Skeletal muscle tissue (tissue), 4 donors: ENCODE results near the gene GFI1B. TPM values are rescaled to one million over a fixed set of nuclear protein-coding genes. Genes with fewer than 3 reads are reported as not detected.
"Not testable (repeated sequence)": the region's sequence is repeated elsewhere in the genome, so short reads cannot be mapped to it uniquely, and the experiment has no call there.

Experiments
- H3K27ac ChIP-seq: one replicate; pipeline ENCODE4 v1.7.0; 2013; ENCODE audit warnings: mild to moderate bottlenecking, low read depth, low read length, inconsistent platforms
- H3K27me3 ChIP-seq, 3 donors: one replicate each; pipeline ENCODE4 v1.7.0; 2013; ENCODE audit warnings: low read length in 3 of 3; ENCODE audit not compliant: control insufficient read depth in 3 of 3, insufficient read depth in 3 of 3
- H3K36me3 ChIP-seq, 3 donors: one replicate each; pipeline ENCODE4 v1.7.0; 2013; ENCODE audit warnings: low read length in 3 of 3; ENCODE audit not compliant: control insufficient read depth in 3 of 3, insufficient read depth in 3 of 3
- H3K4me1 ChIP-seq, 3 donors: one replicate each; pipeline ENCODE4 v1.7.0; 2013; ENCODE audit warnings: low read length in 3 of 3, mild to moderate bottlenecking in 3 of 3; ENCODE audit not compliant: control insufficient read depth in 3 of 3, insufficient read depth in 3 of 3
- H3K4me3 ChIP-seq, 3 donors: one replicate each; pipeline ENCODE4 v1.7.0; 2013; ENCODE audit warnings: low read length in 3 of 3
- H3K9ac ChIP-seq, 3 donors: one replicate each; pipeline ENCODE4 v1.7.0; 2013; ENCODE audit warnings: low read length in 3 of 3, mild to moderate bottlenecking in 3 of 3, moderate library complexity in 2 of 3, low read depth in 1 of 3
- H3K9me3 ChIP-seq, 3 donors: one replicate each; pipeline ENCODE4 v1.7.0; 2013; ENCODE audit warnings: low read length in 3 of 3; ENCODE audit not compliant: control insufficient read depth in 3 of 3
- total RNA-seq: library from RNA; depleted of rRNA; stranded (reverse); fragments of >200 nt; gene quantifications from one replicate; pipeline ENCODE4 v1.2.3, GENCODE V29; 2014
- donor health status: Osteomylitis.

The GFI1B gene
- total RNA-seq, 1 donor from 2014 or later, result 1.0 TPM

DNA sequence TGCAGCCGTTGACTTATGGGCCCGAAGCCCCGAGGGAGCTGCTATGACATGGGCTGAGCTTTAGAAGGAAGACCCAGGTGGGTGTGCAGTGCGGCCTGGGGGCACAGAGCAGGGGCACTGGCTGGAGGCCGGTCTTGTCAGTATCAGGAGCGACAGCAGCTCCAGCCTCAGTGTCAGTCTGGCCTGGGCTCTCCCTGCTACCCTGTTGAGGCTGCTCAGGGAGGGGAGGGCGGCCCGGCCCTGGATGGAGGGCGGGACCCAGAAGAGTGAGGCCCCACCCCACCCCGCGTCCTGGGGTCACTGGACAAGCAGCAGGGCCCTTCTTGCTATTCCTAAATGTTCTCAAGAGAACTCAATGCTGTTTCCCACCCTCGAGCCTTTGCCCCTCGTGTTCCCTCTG is 18.0 kb downstream of the GFI1B start:
- no peaks in the 10 kb centered on the region for H3K4me1 ChIP-seq
- H3K27me3 ChIP-seq, result peaks cover 52 to 63% (median 59%) of the 10 kb centered on the region in 3 donors
- no peaks in the 10 kb centered on the region for H3K36me3 ChIP-seq
- H3K4me3 ChIP-seq, result no peak overlapping the region
- no peak overlapping the region for H3K27ac ChIP-seq
- no peaks in the 10 kb centered on the region for H3K9me3 ChIP-seq
- H3K9ac ChIP-seq, result no peak overlapping the region

DNA sequence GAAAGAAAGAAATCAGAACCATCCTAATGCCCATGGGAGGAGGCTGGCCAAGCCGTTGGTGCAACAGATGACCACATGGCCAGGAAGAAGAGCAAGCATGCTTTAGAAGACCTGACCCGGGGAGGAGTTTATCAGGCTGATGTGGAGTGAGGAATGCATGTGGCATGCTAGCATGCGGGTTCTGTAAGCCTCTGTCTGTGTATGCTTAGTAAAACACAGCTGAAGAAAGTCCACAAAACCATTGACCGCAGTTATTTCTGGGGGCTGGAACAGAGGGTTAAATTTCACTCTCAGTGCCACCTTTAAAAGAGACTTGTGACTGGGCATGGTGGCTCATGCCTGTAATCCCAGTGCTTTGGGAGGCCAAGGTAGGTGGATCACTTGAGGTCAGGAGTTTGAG is 19.1 kb downstream of the GFI1B start:
- Histone ChIP-seq H3K36me3 (no peaks in the 10 kb centered on the region), H3K4me3 (no peak overlapping the region), H3K9me3 (no peaks in the 10 kb centered on the region), H3K27me3 (peaks cover 46 to 62% (median 55%) of the 10 kb centered on the region in 3 donors), H3K27ac (no peak overlapping the region), H3K4me1 (no peaks in the 10 kb centered on the region), H3K9ac (no peak overlapping the region)

DNA sequence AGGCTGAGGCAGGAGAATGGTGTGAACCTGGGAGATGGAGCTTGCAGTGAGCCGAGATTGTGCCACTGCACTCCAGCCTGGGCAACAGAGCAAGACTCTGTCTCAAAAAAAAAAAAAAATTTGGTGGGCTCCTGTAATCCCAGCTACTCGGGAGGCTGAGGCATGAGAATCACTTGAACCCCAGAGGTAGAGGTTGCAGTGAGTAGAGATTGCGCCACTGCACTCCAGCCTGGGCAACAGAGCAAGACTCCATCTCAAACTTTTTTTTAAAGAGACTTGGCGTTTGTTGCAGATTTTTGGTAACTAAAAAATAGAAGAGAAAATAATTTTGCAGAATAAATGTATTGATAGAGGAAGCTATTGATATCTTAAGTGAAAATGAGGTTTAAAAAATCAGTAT is 19.7 kb downstream of the GFI1B start:
- H3K36me3 ChIP-seq, H3K4me3 ChIP-seq, H3K27ac ChIP-seq, H3K9me3 ChIP-seq, H3K9ac ChIP-seq, H3K4me1 ChIP-seq: not testable (repeated sequence)
- peaks cover 42 to 64% (median 59%) of the 10 kb centered on the region in 3 donors for H3K27me3 ChIP-seq

DNA sequence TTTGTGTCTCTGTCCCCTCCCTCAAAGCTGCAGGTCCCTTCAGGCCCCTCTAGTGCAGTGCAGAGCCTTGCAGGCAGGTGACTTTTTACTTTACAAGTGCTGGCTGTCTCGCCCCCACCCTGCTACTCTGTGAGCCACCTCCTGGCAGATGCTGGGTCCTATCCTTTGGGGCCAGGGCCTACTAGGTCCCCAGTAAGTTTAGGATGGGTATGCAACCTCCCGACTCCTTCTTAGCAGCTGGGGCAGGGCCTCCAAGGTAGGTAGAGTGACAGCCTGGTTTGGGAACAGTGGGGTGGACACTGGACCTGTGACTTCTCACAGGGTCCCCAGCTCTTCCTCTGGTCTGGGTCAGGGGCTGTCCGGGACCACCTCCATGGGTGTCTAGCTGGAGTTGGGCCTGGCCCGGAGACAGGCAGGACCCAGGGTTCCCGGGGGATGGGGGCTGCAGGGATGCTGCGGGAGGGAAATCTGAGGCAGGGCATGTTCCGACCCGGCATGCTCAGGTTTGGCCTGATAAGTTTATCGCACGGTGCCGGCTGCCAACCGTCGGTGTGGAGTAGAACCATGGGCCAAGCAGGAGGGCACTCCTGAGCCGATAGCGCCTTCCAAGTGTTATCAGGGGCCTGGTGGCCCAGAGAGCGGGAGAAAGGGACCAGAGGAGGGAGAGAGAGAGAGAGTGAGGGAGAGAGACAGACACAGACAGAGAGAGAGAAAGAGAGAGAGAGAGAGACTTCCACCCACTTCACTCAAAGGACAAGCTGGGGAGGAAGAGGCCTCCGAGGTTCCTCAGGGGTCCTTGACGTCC is 20.5 kb downstream of the GFI1B start:
- Histone ChIP-seq H3K9ac (no peak overlapping the region), H3K9me3 (no peaks in the 10 kb centered on the region), H3K36me3 (no peaks in the 10 kb centered on the region), H3K4me3 (no peak overlapping the region), H3K27ac (no peak overlapping the region), H3K27me3 (peaks cover 36 to 64% (median 59%) of the 10 kb centered on the region in 3 donors), H3K4me1 (no peaks in the 10 kb centered on the region)

DNA sequence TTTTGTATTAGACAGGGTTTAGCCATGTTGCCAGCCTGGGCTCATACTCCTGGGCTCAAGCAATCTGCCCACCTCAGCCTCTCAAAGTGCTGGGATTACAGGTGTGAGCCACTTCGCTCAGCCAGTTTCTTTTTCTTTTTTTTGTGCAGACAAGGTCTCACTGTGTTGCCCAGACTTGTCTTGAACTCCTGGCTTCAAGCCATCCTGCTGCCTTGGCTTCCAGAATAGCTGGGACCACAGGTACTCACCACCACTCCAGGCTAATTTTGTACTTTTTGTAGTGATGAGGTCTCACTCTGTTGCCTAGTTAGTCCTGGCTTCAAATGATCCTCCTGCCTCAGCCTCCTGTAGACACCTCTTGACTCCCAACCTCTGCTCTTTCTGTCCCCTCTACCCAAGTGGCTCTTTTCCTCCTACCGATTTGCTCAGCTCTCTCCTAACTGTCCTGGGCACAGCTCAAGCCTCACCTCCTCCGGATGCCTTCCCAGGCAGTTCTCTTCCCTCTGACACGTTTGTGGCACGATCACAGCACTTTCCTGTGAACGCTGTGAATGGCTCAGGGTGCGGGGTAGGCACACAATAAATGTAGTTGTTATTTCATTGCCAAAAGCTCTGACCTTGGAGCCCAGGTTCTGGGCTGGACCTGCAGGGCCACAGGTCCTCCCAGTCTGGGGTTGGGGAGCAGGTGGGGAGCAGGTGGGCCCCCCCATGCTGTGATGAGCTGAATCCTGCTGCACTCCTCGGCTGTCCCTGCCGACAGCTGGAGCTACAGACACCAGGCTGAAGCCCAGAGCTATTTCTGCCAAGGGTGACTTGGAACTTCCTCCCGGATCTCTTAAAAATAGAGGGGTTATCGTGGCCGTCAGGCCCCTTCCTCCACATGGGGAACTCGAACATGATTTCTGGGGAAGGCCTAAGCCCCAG is 23.9 kb downstream of the GFI1B start:
- Histone ChIP-seq H3K9ac (no peak overlapping the region), H3K27me3 (peaks cover 31 to 67% (median 51%) of the 10 kb centered on the region in 3 donors), H3K36me3 (no peaks in the 10 kb centered on the region), H3K9me3 (no peaks in the 10 kb centered on the region), H3K4me1 (no peaks in the 10 kb centered on the region), H3K27ac (no peak overlapping the region), H3K4me3 (no peak overlapping the region)

DNA sequence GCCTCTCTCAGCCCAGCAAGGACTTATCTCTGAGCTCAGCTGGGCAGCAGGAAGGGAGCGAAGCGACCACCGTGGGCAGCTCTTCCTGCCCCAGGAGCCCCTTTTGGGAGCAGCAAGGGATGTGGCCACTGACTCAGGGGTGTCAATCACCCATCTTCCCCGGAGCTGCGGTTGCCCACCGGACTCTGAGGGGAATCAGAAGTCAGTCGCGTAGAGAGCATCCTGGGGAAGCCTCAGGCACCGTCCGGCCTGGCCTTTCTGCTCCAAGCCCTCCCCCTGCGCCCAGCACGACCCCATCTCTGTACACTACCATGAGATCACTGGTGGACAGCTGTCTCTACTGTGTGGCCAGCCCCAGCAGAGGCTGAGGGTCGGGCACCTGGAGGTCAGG is 24.6 kb downstream of the GFI1B start:
- H3K4me3 ChIP-seq, result no peak overlapping the region
- H3K27me3 ChIP-seq, result peaks cover 30 to 72% (median 57%) of the 10 kb centered on the region in 3 donors
- no peaks in the 10 kb centered on the region for H3K9me3 ChIP-seq
- no peak overlapping the region for H3K9ac ChIP-seq
- no peak overlapping the region for H3K27ac ChIP-seq
- no peaks in the 10 kb centered on the region for H3K4me1 ChIP-seq
- no peaks in the 10 kb centered on the region for H3K36me3 ChIP-seq

DNA sequence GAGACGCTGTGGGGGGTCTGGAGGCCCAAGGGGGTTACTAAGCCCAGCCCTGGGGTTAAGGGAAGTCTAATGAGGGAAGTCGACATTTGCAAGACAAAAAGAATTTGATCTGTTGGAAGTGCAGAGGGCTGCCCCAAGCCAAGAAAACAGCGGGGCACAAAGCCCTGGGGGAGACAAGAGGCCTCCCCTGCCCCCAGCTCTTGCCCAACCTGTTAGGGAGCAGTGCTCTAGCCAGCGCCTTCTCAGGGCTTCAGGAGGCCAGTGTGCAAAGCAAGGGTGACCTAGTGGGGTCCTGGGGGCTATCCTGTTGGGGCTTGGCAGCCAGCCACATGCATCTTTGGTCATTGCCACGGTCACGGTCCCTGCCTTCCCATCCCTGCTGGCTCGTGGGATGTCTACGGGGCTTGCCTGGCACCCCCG is 25.2 kb downstream of the GFI1B start:
- Histone ChIP-seq H3K27ac (no peak overlapping the region), H3K4me3 (no peak overlapping the region), H3K9me3 (no peaks in the 10 kb centered on the region), H3K27me3 (peaks cover 30 to 76% (median 62%) of the 10 kb centered on the region in 3 donors), H3K9ac (no peak overlapping the region), H3K36me3 (no peaks in the 10 kb centered on the region), H3K4me1 (no peaks in the 10 kb centered on the region)

DNA sequence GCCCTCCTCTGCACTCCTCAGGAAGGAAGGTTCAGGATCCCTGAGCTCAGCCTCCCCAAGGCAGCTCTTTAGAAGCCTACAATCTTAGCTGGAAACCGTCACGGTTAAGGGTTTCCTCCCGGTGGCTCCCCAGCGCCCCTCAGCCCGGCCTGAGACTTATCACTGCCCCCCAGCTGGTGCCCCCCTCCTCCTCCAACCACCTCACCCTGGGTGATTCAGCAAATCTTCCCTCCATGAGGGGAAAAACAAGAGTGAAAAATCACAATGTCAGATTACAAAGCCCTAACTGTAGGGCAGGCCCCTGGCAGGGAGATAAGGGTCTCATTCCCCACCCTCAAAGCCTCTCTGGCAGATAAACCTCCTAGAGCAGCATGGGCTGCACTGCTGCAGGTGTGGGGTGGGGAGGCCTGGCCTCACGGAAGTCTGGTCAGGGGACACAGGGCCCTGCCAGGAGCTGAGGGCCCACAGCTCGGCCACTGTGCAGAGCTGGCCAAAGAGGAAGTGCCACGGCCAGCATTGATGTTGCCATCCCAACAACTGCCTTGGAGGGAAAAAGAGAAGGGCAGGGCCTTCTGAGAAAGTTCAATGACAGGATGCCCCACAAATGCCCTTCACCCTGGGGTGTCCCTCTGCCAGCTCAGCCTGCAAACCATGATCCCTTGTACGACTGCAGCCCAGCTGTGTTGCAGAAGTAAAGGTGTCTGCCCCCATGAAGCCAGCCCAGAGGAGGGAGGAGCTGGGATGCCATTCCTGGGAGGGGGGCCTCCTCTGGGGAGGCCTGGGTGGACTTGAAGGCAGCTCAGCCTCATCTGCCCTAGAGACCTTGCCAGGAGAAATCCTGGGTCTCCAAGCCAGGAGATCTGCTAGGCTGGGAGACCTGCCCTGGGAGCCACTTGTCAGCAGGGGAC is 25.9 kb downstream of the GFI1B start:
- no peak overlapping the region for H3K9ac ChIP-seq

DNA sequence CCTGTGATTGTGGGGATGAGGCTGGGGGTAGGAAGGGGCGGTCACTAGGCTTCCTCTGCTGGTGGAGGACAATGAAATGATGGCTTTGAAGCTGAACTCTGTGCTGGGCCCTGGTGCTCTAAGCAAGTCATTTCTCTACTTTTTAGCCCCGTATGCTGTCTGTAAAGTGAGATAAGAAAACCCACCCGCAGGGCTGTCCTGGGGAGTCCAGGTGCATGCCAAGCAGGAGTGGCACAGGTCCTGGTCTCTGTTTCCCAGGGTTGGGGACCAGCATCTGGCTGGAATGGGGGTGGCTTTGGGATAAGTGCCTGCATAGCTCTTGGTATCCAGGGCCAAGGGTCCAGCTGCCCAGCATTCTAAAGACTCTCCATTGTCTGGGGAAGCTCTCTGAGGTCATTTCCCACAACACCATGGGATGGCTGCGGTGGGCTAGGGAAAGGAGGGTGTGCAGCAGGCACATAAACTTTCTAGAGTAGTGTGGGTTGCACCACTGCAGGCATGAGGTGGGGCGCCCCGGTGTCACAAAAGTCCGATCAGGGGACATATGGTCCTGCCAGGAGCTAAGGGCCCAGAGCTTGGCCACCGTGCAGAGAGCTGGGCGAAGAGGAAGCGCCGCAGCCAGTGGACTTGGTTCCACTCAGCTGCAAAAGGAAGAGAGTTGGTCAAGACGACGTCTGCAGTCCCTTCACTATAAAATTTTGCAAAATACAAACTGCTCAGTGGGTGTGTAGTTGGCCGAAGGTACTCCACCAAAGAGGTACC is 26.7 kb downstream of the GFI1B start:
- Histone ChIP-seq H3K36me3 (no peaks in the 10 kb centered on the region), H3K4me1 (no peaks in the 10 kb centered on the region), H3K4me3 (no peak overlapping the region), H3K9ac (no peak overlapping the region), H3K27ac (no peak overlapping the region), H3K9me3 (no peaks in the 10 kb centered on the region), H3K27me3 (peaks cover 21 to 73% (median 50%) of the 10 kb centered on the region in 3 donors)

More for the DNA sequence above, 25.9 kb downstream of the GFI1B start:
- Histone ChIP-seq H3K4me1 (no peaks in the 10 kb centered on the region), H3K4me3 (no peak overlapping the region), H3K36me3 (no peaks in the 10 kb centered on the region), H3K27ac (no peak overlapping the region), H3K9me3 (no peaks in the 10 kb centered on the region), H3K27me3 (peaks cover 26 to 79% (median 58%) of the 10 kb centered on the region in 3 donors)
